AG04450 (cell line): ENCODE data around the gene BCL2L12. TPM values are rescaled to one million over a fixed set of nuclear protein-coding genes. Genes with fewer than 3 reads are reported as not detected.
A peak's percentile ranks its signal among the peaks of the same experiment; 100 is the strongest.

Source experiments
- CTCF ChIA-PET: fragments of 300-600, 350-600 bp; formaldehyde crosslinking; extraction: SDS; loops from one replicate; lab custom pipeline; 2022; ENCODE audit warnings: antibody characterized with exemption, inconsistent platforms; lab: Charles Lee
- POLR2A ChIA-PET: fragments of 350-600 bp; formaldehyde crosslinking; extraction: SDS; loops from one replicate; lab custom pipeline; 2021; ENCODE audit warnings: antibody characterized with exemption, inconsistent platforms; lab: Yijun Ruan, JAX
- DNase-seq: peaks from one replicate; pipeline ENCODE4 v3.0.0-alpha.2; 2011; ENCODE audit warnings: low read depth, low spot score
- H3K27ac ChIP-seq: one replicate; pipeline ENCODE4 v1.5.1; 2012; ENCODE audit warnings: low read depth, low read length, control low read depth
- H3K27me3 ChIP-seq: one replicate; pipeline ENCODE4 v1.6.0; 2012; ENCODE audit warnings: low read length; ENCODE audit not compliant: control insufficient read depth, insufficient read depth
- H3K4me3 ChIP-seq: 2 replicates; pipeline ENCODE4 v1.5.1; 2011; ENCODE audit warnings: mild to moderate bottlenecking, low read depth, low read length, control low read depth
- H3K9me3 ChIP-seq: 2 replicates; pipeline ENCODE4 v1.5.1; 2012; ENCODE audit warnings: low read length; ENCODE audit not compliant: control insufficient read depth, insufficient read depth
- CTCF ChIP-seq: IDR thresholded peaks from 2 replicates; pipeline ENCODE4 v1.5.1; 2011; ENCODE audit warnings: low read depth, low read length, control low read depth, inconsistent platforms
- polyA plus RNA-seq: library from polyadenylated mRNA; depleted of rRNA; stranded (reverse); fragments of >200 nt; gene quantifications from 2 replicates; pipeline ENCODE4 v1.2.3, GENCODE V29; 2011

BCL2L12 gene
- polyA plus RNA-seq, 1 experiment, result 8.8 TPM

- POLR2A ChIA-PET, result interaction anchor here (0.9 to 3.3 kb wide), 2 partner anchors 14 to 112 kb away, joined by 6 to 9 read pairs; partner anchors contain the start of gene PRMT1
- Histone ChIP-seq H3K4me3 (peak overlapping the region; percentile 73), H3K9me3 (no peaks in the 10 kb centered on the region; the same call in 1 of the 2 replicates), H3K27ac (peak overlapping the region; percentile 70), H3K27me3 (no peaks in the 10 kb centered on the region)
- CTCF ChIA-PET, result interaction anchor here (1.2 to 3.0 kb wide), 2 partner anchors 9 to 12 kb away, joined by 4 to 14 read pairs; no protein-coding TSS in a partner anchor
- no peak for DNase-seq
- TF ChIP-seq CTCF, result no peak
Measured at GRCh38 chr19:49690079-49690655, 24.4 kb downstream of the BCL2L12 start.

GRCh38 chr19:49690656-49691242, 25.0 kb downstream of the BCL2L12 start, which contains the start of gene CPT1C:
Gene CPT1C (plus strand): TSS chr19:49691116. CDS start chr19:49692253, 1,137 bp downstream.
- DNase-seq, result peak; percentile 61
- no peaks in the 10 kb centered on the region for H3K27me3 ChIP-seq
- ChIA-PET CTCF (interaction anchor here (1.2 to 3.0 kb wide), 2 partner anchors 10 to 13 kb away, joined by 4 to 14 read pairs; no protein-coding TSS in a partner anchor), POLR2A (interaction anchor here (0.8 to 3.3 kb wide), 3 partner anchors 14 to 118 kb away, joined by 4 to 9 read pairs (median 6); partner anchors contain the start of gene PRMT1)
- peak within 1 kb of the TSS; percentile 73 for H3K4me3 ChIP-seq
- peak within 1 kb of the TSS; percentile 70 for H3K27ac ChIP-seq
- no peak for TF ChIP-seq CTCF
- no peaks in the 10 kb centered on the region; the same call in 1 of the 2 replicates for H3K9me3 ChIP-seq

- ChIA-PET CTCF (interaction anchor here (3.0 kb wide), 1 partner anchor 11 kb away, joined by 14 read pairs; no protein-coding TSS in a partner anchor), POLR2A (interaction anchor here (0.8 to 3.3 kb wide), 3 partner anchors 15 to 117 kb away, joined by 4 to 9 read pairs (median 6); partner anchors contain the start of gene PRMT1)
- DNase-seq, result no peak
- no peak for TF ChIP-seq CTCF
- H3K9me3 ChIP-seq, result no peaks in the 10 kb centered on the region; the same call in 1 of the 2 replicates
- H3K27me3 ChIP-seq, result no peaks in the 10 kb centered on the region
- H3K4me3 ChIP-seq, result peak overlapping the region; percentile 73
- H3K27ac ChIP-seq, result peak overlapping the region; percentile 21
Measured at GRCh38 chr19:49691243-49692146, 25.8 kb downstream of the BCL2L12 start.

- no peak for TF ChIP-seq CTCF
- DNase-seq, result no peak
- peak overlapping the region; percentile 73 for H3K4me3 ChIP-seq
- POLR2A ChIA-PET, result no interaction called here
- CTCF ChIA-PET, result no interaction called here
- H3K9me3 ChIP-seq, result no peaks in the 10 kb centered on the region; the same call in 1 of the 2 replicates
- no peaks in the 10 kb centered on the region for H3K27me3 ChIP-seq
- H3K27ac ChIP-seq, result no peak overlapping the region
Measured at GRCh38 chr19:49692147-49692506, 26.4 kb downstream of the BCL2L12 start.
